HG02588 (cell line): ENCODE data around the gene PP2D1.
"Not testable (repeated sequence)": the region's sequence is repeated elsewhere in the genome, so short reads cannot be mapped to it uniquely, and the experiment has no call there.

ENCODE experiments used
- ATAC-seq: cut with Tn5 transposase; IDR thresholded peaks from one replicate; pipeline ENCODE4 v1.9.1; 2021; ENCODE audit warnings: mild to moderate bottlenecking, moderate library complexity; ENCODE audit not compliant: unreplicated experiment

Gene PP2D1

GRCh38 chr3:19972054-19972453 lies 40.0 kb downstream of the PP2D1 start:
- no peak for ATAC-seq

DNA sequence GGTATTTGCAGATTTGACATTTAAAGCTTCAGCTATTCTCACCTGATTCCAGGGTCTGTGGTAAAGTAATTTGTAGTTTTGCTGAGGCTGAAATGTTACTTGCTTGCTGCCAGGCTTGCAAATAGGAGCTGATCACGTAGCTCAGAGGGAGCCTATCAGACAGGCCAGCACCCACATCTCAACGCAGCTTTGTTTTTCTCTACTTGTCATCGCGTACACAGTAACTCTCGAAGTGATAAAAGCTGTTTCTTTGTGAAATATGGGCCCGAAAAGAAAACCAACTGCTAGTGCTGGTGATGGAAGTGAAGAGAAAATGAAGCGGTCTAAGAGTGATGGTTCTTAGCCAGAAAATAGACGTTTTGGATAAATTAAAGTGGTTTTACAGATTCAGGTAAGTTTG lies 41.7 kb downstream of the PP2D1 start:
- no peak for ATAC-seq

DNA sequence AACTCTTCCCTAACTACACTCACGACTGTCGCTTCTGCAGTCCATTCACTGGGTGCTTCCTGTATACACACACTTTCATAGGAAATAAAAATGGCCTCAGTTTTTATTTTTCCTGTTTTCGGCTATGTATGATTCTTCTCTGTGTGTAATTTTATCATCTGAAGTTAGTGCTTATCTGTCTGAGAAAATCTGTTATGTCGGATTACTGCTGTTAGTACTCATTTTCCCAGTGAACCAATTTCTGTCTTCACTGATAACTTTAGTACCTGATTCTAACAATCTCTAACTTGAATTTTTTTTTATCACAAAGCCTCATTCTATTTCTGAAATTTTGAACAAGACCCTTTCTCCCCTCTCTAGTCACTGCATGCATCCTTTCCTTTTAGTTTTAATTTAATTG lies 44.3 kb downstream of the PP2D1 start:
- ATAC-seq, result no peak

DNA sequence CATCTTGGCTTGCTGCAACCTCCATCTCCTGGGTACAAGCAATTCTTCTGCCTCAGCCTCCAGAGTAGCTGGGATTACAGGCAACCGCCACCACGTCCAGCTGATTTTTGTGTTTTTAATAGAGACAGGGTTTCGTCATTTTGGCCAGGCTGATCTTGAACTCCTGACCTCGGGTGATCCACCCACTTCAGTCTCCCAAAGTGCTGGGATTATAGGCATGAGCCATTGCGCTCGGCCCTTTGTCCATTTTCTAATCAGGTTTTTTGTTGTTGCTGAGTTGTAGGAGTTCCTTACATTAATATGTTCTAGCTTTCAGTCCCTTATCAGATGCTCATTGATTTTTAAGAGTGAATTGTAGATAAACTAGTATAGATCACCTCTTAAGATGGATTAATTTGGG lies 44.9 kb downstream of the PP2D1 start:
- ATAC-seq, result no peak

DNA sequence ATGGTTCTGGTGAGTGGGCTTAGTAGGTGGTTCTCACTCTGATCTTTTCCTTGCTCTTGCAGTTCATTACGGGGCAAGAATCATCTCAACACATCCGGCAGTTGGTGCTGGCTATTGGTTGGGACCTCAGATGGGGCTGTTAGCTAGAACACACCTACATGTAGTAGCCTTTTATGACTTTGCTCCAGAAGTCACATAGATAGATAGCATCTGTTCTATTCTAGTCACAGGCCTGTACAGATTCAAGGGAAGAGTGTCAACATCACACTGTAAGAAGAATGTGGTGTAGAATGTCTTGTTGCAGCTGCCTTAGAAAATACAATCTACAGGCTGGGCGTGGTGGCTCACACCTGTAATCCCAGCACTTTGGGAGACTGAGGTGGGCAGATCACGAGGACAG lies 50.1 kb downstream of the PP2D1 start:
- no peak for ATAC-seq

- no peak for ATAC-seq
These were observed 51.4 kb downstream of the PP2D1 start for GRCh38 chr3:19960696-19961095.

DNA sequence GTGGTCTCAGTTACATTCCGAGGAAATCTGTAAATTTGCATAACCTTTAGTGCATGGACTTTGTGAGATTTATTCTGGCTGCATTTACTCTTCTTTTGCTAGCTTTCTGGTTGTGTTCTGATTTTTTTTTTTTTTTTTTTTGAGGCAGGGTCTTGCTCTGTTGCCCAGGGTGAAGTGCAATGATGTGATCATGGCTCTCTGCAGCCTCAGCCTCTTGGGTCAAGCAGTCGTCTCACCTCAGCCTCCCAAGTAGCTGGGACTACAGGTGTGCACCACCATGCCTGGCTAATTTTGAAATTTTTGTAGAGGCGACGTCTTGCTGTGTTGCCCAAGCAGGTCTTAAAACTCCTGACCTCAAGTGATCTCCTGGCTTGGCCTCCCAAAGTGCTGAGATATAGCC lies 52.6 kb downstream of the PP2D1 start:
- ATAC-seq, result no peak

DNA sequence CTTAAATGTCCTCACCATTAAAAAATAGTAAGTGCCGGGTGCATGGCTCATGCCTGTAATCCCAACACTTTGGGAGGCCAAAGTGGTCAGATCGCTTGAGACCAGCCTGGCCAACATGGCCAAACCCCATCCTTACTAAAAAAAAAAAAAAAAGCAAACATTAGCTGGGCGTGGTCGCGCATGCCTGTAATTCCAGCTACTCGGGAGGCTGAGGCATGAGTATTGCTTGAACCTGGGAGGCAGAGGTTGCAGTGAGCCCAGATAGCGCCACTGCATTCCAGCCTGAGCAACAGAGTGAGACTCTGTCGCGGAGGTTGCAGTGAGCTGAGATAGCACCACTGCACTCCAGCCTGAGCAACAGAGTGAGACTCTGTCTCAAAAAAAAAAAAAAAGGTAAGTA lies 54.7 kb downstream of the PP2D1 start:
- not testable (repeated sequence) for ATAC-seq

- no peak for ATAC-seq
These were observed 57.4 kb downstream of the PP2D1 start for GRCh38 chr3:19954676-19955075.

- ATAC-seq, result no peak
These were observed 61.7 kb downstream of the PP2D1 start for GRCh38 chr3:19950316-19950715.

- ATAC-seq, result no peak
These were observed 63.9 kb downstream of the PP2D1 start for GRCh38 chr3:19948226-19948591.

- peak; percentile 14 for ATAC-seq
These were observed 64.4 kb downstream of the PP2D1 start for GRCh38 chr3:19947549-19948225.

- ATAC-seq, result peak; percentile 94
These were observed 65.1 kb downstream of the PP2D1 start, which contains the start of gene RAB5A for GRCh38 chr3:19946832-19947548. Gene RAB5A, plus strand, starts transcription at chr3:19947097. Its CDS starts 3,802 bp downstream, at chr3:19950899.

- peak; percentile 1 for ATAC-seq
These were observed 65.9 kb downstream of the PP2D1 start for GRCh38 chr3:19945969-19946831.

GRCh38 chr3:19945534-19945933 lies 66.5 kb downstream of the PP2D1 start:
- no peak for ATAC-seq

- ATAC-seq, result no peak
These were observed 71.4 kb downstream of the PP2D1 start for GRCh38 chr3:19940643-19941042.

- ATAC-seq, result no peak
These were observed 73.8 kb downstream of the PP2D1 start for GRCh38 chr3:19938295-19938627.

DNA sequence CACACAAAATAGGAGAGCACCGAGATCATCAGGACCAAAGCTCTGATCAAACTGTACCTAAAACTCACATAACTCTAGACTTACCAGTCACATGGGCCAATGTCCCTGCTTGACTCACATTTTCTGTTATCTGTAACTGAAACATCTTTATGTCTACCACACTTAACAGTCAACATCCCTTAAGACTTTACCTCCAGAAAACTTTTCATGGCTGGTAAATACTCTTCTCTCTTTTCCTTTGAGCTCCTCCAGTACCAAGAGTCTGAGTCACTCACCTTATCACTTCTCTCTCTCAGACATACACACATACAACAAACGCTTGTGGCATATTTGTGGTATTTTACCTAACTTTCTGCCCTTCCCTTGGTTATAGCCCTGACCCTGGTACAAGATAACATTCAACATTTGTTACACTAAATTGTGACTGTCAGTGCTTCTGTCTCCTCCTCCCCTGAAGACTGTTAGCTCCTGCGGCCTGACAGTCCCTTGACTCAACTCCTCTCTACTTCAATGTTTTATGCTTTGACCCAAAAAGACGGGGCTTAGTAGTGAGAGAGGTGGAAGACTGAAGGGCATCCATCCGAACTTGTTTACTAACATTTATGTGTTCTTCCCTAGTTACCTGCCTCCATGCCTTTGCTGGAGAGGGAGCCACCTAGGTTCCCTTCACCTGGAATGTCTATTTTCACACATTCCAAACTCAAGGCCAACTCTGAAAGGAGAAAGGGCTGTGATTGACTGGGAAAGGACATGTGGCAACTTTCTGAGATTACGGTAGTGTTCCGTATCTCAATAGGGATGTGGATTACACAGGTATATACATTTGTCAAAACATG lies 74.4 kb downstream of the PP2D1 start:
- no peak for ATAC-seq
